Daoy (cell line): ENCODE measurements around the gene EIF3D. TPM values are rescaled to one million over a fixed set of nuclear protein-coding genes. Genes with fewer than 3 reads are reported as not detected.

ENCODE experiments used
- DNase-seq: peaks from one replicate; pipeline ENCODE4 v3.0.0-alpha.2; 2015; ENCODE audit warnings: low read depth
- total RNA-seq: library from RNA; depleted of rRNA; stranded (reverse); fragments of >200 nt; shearing (Covaris generic); gene quantifications from 2 replicates; pipeline ENCODE4 v1.2.3, GENCODE V29; 2014; rRNA removed

EIF3D gene, protein sequence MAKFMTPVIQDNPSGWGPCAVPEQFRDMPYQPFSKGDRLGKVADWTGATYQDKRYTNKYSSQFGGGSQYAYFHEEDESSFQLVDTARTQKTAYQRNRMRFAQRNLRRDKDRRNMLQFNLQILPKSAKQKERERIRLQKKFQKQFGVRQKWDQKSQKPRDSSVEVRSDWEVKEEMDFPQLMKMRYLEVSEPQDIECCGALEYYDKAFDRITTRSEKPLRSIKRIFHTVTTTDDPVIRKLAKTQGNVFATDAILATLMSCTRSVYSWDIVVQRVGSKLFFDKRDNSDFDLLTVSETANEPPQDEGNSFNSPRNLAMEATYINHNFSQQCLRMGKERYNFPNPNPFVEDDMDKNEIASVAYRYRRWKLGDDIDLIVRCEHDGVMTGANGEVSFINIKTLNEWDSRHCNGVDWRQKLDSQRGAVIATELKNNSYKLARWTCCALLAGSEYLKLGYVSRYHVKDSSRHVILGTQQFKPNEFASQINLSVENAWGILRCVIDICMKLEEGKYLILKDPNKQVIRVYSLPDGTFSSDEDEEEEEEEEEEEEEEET
- total RNA-seq, result 519 and 532 TPM in 2 replicates

DNA sequence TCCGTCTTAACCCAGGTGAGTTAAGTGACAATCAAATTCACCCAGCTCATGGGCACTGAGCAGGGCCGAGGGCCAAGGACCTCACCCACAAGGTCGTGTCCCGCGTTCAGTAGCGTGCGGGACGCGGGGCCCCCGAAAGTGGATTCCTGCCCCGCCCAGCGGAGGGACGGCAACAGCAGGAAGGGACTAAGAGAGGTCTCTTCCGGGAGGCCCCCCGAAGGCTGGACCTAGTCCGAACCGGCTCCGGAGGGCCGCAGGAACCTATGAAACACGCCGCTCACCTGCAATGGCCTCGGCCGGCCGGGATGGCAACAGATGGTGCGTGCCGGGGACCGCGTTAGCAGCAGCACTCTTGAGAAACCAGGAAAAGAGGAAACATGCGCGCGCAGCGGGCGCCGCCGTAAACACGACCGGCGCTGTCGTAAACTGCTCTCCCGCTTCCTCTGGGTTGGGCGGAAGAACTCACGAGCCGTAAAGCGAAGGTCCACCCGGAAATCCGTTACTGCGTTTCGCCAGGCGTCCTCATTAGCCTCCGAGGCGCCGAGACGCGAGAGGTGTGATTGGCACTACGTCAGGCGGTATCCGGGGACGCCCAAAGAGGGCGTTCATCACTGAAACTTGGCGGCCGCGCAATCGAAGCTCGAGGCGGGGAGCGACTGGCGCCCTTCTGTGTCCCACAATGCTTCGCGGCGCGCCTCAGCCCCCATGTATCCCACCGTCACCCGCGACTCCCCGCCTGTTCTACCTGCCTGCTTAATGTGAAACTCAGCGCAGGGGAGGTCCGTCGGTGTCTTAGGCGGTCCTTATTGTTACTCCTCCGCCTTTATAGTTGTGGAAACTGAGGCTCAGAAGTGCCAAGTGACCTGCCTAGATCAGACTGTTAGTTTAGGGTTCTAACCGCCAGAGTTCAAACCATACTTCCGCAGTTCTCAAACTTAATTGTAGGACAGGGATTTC, at the start of gene EIF3D:
EIF3D (minus strand) TSS at position 372 of the 957 bp plus-strand sequence. CDS start 3,045 bp downstream, outside the sequence.
- DNase-seq, result peak; percentile 100

DNA sequence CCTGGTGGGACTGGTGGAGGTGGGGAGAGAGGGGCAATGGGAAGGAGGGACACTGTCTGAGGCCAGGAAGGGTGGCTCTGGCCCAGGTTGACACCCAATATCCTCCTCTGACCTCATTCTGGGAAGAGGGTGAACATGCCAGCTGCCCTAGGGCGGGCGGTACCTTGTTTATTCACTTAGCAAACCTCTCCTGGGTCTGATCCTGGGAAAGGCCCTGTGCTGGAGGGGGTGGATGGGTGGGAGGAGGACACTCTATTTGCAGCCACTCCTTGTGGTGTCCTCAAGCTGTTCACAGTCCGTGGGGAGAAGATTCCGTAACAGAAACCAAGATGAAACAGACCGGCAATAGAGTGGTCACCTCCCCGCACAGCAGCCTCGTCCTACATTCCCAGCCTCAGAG, 49.7 kb upstream of the EIF3D start:
- DNase-seq, result no peak

DNA sequence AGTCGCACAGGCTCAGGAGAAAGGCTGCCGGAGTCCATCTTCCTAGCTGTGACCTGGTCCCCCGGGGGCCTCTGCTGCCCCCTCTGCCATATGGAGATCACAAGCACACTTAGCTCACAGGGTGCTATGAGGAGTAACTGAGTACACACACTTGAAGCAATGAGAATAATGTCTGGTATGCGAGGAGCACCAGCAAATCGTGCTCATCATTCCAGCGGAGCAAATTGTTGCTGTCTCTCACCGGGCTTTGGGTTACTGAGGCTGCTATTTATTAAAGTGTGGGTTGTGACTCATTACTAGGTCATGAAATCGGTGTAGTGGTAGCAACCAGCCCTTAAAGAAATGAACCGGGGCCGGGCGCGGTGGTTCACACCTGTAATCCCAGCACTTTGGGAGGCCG, 48.1 kb upstream of the EIF3D start:
- peak; percentile 89 for DNase-seq

DNA sequence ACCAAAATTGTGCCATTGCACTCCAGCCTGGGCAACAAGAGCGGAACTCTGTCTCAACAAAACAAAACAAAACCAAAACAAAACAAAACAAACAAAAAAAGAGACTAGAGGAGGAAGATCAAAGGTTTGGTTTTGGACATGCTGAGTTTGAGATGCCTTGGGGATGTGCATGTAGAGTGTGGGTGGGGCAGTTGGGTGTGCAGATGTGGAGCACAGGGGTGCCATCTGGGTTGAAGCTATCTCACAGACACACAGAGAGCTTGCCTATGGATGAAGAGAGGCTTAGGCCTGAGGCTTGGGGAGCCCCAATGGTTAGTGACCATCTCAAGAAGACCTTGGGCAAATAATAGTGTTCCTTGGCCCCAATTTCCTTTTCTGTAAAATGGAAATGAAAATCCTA, 45.8 kb upstream of the EIF3D start:
- no peak for DNase-seq

DNA sequence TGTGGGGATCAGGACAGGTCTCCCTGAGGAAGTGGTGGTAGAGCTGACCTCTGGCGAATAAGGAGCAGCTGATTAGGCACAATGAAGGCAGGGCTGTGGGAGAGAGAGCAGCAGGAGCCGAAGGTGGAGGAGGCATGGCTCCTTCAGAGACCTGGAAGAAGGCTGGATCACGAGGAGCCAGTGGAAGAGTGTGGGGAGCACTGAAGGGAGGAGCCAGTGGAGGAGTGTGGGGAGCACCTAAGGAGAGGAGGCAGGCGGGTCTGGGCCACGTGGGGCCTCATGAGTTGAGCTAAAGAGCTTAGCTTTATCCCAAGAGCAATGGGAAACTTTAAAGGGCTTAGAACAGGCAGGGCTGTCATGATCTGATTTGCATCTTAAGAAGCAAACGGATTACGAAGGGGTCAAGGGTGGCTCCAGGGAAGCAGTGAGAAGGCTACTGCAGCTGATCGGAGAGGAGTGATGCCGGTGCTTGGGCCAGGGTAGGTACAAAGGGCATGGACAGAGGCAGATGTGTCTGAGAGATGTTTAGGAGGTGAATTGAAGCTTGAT, 44.9 kb upstream of the EIF3D start:
- no peak for DNase-seq

DNA sequence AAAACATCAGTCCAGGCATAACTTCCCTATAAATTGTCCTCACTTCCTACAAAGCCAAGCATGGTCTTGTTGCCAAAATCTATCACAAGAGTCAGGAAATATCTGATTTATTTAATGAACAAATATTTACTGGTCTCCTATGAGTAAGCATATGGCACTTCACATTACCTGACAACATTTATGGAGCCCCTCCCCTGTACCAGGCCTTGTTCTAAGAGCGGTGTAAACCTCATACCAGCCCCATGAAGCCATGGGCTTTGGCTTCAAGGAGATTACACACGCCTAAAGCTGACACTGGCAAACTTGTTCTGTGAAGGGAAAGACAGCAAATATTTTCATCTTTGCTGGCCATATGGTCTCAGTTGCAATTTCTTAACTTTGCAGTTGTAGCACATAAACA, 43.0 kb upstream of the EIF3D start:
- no peak for DNase-seq

DNA sequence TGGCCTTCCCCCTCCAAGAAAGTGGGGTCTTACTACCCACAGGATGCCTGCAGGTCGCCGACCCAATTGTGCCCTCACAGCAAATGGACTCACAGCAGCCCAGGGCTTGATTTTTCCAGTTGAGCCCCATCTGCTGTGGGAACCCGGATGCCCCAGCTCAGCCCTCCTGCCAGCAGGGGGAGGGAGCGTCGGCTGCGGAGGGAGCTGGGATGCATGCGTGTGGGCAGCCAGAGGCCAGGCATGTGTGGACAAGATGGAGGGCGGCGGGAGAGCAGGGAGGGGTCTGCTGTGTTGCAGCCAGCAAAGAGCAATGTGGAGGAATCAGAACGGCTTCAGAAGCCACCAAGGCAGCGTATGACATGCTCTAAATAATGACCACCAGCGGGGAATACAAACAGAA, 41.0 kb upstream of the EIF3D start:
- peak; percentile 57 for DNase-seq

DNA sequence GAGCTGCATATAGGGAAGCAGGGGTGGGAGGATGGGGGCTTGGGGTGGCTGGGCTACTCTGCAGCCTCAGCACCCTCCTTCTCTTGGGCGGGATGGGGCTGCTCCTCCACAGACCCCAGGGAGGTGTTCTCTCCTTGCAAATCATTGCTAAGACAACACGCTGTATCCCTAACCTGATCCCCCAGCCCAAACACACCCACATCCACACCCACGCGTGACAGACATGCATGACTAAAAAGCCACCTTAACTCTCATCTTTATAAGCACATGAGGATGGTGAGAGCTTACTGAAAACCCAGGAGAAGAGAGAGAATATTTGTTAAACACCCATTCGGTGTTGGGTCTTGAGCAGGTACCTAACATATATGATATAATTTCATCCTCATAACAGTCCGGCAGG, 39.9 kb upstream of the EIF3D start:
- no peak for DNase-seq

DNA sequence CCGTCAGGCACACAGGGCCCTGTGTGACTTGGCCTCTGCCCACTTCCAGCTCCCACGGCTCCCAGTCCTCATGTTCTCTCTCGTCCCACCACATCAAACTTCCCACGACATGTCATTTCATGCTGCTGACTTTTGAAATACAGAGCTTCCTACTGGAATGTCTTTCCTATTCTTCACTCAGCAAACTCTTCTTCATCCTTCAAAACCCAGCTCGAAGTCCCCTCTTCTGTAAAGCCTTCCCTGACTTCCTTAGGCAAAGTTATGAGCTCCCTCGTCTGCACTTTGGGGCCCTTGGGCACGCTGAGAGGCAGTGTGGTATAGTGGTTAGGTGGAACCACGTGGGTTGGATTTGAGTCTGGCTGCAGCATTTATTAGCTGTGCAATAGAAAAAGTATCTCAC, 37.8 kb upstream of the EIF3D start:
- no peak for DNase-seq

DNA sequence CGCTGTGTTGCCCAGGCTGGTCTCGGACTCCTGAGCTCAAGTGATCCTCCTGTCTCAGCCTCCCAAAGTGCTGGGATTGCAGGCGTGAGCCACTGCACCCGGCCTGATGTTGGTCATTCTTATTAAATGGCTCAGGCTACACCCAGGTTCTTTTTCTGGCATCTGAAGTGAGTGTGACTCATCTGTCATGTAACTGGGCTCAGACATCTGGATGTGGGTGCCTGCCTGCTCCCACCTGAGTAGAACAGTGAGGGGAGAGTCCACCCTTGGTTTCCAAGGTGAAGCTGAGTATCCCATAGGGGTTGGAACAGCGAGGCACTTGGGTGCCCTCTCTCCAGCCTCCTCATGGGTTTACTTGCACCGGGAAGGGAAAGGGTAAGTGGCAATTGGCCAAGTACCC, 36.7 kb upstream of the EIF3D start:
- DNase-seq, result peak; percentile 58

DNA sequence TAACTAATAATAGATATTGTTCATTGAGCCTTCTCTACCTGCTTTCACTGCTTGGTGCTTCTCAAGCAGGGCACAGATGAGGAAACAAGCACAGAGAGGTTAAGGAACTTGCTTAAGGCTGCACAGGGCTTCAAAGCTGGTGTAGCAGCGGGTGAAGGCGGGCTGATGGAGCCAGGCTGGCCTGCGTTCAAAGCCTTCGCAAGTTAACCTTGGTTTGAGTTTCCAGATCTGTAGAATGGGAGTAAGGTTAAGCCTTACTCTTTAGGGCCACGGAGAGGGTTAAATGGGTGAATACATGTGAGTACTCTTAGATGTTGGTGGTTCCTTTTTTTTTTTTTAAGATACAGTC, 36.2 kb upstream of the EIF3D start:
- DNase-seq, result no peak

DNA sequence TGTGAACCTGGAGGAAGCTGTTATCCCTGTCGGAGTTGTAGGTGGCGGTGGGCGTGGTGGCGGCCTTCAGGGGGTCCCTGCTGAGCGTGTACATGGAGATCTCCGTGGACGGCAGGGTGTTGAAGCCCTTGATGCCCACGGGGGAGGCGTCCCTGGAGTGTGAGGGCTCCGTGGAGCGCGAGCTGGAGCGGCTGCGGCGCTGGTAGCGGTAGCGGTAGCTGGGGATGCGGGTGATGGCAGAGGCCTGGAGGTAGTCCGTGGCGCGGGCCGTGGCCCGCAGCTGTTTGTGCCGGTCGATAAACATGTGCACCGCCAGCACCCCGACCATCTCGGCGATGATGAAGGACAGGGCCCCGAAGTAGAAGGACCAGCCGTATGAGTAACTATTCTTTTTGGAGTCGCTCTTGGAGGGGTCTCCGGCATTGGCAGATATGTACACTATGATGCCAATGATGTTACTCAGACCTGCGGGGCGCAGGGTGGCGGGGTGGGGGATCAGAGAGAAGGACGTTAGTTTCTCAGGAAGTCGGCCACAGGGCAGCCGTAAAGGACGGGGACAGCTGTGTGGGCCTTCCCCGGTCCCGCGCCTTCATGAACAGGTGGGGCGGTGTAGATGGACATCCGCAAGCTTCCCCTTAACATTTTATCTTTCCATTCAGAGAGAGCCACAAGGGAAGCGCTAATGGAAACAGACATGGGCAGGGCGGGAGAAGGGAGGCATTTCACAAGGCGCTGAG, 35.6 kb upstream of the EIF3D start:
- DNase-seq, result no peak

DNA sequence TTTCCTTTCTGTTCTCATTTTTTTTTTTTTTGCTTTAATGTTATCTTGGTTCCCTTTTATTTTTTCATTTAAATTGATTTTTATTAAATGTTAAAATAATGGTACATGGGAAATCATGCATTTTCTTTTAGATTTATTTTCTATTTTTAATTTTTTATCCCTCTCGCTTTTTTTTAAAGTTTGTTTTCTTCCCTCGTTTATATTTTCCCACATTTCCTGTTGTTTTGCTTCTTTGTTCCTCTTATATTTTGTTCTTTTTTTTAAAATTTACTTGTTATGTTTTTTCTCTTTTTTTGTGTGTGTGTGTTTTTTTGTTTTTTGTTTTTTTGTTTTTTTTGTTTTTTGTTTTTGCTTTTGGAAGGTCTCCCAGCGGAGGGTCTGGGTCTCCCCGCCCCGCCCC, 34.9 kb upstream of the EIF3D start:
- no peak for DNase-seq

DNA sequence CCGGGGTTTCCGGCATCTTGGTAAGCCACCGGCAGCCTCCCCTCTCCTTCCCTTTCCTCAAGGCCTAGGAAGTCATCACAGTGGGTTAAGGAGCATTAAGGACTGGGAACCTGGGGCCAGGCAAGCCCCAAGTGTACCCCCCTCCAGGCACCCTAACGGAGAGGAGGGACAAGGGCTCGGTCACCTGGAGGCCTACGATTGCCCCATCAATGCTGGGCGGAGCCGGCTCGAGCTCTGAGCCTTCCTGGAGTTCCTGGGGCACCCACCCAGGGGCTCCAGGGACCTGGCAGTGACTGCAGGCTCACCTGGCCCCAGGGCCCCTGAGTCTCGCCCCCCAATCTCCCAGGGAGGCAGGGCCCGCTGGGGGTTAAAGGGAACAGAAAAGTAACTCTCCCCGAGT, 34.5 kb upstream of the EIF3D start:
- no peak for DNase-seq

DNA sequence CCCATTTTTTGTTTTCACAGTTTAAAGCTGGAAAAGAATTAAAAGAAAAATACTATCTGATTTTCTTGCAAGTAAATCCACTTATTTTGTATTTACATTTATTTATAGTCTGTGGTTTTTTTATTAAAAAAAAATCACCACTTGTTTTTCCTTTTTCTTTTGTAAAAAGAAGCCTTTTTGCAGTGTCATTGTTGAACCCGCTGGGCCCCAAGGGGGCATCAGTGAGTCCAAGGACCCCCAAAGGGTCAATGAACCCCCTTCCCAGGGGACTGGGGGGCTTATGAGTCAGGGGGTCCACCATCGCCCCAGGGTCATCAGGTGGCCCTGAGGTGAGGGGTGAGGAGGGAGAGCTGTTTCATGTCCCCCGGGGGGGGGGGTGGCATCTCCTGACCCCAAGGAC, 34.0 kb upstream of the EIF3D start:
- DNase-seq, result no peak

DNA sequence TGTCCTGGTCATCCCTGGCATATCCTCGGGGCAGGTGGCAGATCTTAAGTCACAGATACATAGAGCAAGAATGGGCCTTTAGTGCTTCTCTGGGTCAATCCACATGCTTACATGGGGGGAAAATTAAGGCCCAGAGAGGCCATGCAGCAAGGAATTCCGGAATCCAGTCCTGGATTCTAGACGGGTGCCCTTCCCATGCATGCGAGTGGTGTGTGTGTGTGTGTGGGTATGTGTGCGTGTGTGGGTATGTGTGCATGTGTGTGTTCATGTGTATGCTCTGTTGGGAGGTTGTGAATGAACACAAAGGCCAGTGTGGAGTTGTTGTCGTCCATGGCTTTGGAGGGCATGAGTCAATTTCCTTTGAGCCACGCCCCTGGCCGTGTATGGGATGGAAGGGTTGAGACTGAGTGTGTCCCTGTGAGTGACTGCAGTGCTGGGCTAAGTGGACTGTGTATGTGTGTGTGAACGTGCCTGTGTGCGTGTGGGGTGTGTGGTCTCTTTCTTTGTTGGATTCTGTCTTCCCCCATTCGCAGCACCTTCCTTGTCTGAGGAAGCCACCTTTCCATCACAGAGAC, 33.4 kb upstream of the EIF3D start:
- DNase-seq, result peak; percentile 85

DNA sequence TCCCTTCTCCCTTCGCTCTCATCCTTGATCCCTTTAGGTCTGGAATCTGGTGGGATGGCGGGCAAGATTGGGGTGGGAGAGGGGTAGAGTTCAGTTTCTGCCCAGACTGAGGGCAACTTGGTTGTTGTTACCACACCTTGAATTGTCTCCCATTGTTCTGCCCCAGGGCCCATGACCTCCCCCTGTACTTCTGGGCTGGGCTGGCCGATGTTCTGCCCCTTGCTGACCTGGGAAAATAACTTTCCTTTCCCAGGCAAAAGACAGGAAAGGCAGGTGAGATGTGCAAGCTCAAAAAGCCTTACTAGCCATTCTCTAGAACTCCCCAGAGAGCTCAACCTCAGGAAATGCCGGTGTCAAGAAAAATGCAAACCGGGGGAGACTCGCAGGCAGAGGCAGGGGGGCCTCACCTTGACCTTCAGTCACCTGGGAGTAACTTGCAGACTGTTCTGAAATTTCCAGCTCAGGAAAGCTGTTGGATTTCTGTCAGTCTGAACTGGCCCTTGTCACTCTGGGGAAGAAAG, 32.4 kb upstream of the EIF3D start:
- no peak for DNase-seq

DNA sequence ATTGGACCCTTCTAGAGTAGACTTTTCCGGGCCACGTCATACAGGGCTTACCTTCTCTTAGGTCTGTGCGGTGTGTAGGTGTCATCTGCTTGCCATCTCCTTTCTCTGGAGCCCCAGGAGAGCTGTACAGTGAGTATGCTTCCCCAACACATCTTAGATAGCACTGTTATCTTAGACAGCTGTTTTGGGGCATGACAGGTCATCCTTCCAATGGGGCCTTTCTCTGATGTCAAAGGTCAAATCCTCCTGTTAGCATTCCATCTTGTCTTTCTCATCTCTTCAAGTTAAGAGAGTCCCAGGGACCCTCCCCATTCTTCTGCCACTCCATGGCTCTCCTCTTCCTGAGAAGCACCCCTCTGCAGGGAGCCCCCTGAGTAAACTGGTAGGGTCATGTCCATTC, 31.0 kb upstream of the EIF3D start:
- DNase-seq, result no peak

DNA sequence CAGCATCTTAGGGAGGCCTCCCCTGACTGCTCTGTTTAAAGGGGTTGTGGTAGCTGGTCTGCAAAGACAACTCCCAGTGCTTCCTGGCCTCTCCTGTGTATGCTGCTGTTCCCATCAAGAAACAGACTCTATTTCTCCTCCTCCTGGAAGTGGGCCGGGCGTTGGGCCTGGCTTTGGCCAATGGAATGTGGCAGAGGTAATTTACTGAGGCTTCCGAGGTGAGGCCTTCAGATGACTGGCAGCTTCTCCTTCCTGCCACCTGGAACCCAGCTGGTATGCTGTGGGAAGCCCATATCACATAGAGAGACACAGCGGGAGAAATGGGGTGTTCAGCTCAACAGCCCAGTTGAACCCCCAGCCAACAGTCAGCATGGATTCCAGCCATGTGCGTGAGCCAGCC, 25.1 kb upstream of the EIF3D start:
- DNase-seq, result peak; percentile 38

DNA sequence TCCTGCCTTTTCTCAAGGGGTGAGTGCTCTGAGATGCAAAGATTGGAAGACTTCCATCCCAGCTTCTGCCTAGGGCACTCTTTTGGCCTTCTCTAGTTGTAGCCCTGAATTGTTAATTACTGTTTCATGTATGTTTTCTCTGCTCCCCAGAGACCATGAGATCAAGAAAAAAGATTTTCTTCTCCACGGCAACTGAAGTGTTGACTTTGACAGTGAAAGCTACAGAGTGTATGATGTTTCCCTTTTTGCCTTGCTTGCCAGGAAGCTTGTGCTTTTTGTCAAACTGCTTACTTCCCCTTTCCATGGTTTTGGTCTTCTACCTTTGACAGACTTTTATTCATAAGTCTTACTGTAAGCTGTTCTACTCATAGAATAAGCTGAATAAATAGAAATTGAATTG, 23.3 kb upstream of the EIF3D start:
- no peak for DNase-seq
